OCI-LY7 (cell line): ENCODE data around the gene ALPK3. TPM values are rescaled to one million over a fixed set of nuclear protein-coding genes. Genes with fewer than 3 reads are reported as not detected.

ENCODE experiments used
- BruUV-seq: library from RNA; stranded (reverse); fragments of 400-500 nt; replicated peaks from 2 replicates; lab custom pipeline; 2021; lab: Mats Ljungman, UMichigan
- CTCF ChIA-PET: fragments of 300-600 bp; sonication (Branson Sonifier 250); formaldehyde crosslinking; loops from one replicate; lab custom pipeline; 2022; ENCODE audit warnings: antibody characterized with exemption; ENCODE audit not compliant: unreplicated experiment; lab: Charles Lee
- POLR2A ChIA-PET: fragments of 300-600 bp; sonication (Branson Sonifier 250); formaldehyde crosslinking; loops from one replicate; lab custom pipeline; 2022; ENCODE audit warnings: antibody characterized with exemption; lab: Charles Lee
- DNase-seq: peaks from one replicate; pipeline ENCODE4 v3.0.0-alpha.2; 2015; ENCODE audit warnings: low spot score
- H2AFZ ChIP-seq: fragments of 200-600 bp; sonication (generic), shearing (Covaris generic); 2 replicates; pipeline ENCODE4 v1.6.1; 2014; ENCODE audit warnings: mild to moderate bottlenecking, antibody characterized with exemption, low read length, moderate library complexity
- H3K27ac ChIP-seq: fragments of 200-600 bp; sonication (generic); 2 replicates; pipeline ENCODE4 v1.5.1; 2014; ENCODE audit warnings: mixed run types, low read depth, mild to moderate bottlenecking, moderate library complexity, low read length, inconsistent platforms; ENCODE audit not compliant: poor library complexity, severe bottlenecking
- H3K36me3 ChIP-seq: fragments of 200-600 bp; sonication (generic); 2 replicates; pipeline ENCODE4 v1.6.1; 2014; ENCODE audit warnings: mild to moderate bottlenecking, antibody characterized with exemption, low read length, moderate library complexity, mixed read lengths; ENCODE audit not compliant: insufficient read depth
- H3K4me1 ChIP-seq: fragments of 200-600 bp; sonication (generic); 2 replicates; pipeline ENCODE4 v1.5.1; 2014; ENCODE audit warnings: mild to moderate bottlenecking, low read length; ENCODE audit not compliant: insufficient read depth, poor library complexity, severe bottlenecking
- H3K4me2 ChIP-seq: fragments of 200-600 bp; sonication (generic); 2 replicates; pipeline ENCODE4 v1.6.1; 2014; ENCODE audit warnings: mild to moderate bottlenecking, low read length
- H3K4me3 ChIP-seq: fragments of 200-600 bp; sonication (generic); 2 replicates; pipeline ENCODE4 v1.5.1; 2014; ENCODE audit warnings: mild to moderate bottlenecking, low read depth, low read length; ENCODE audit not compliant: poor library complexity, severe bottlenecking
- H3K79me2 ChIP-seq: fragments of 200-600 bp; sonication (generic); 2 replicates; pipeline ENCODE4 v1.6.1; 2016; ENCODE audit warnings: low read depth, mild to moderate bottlenecking, low read length, moderate library complexity, mixed read lengths; ENCODE audit not compliant: insufficient read depth
- H3K9me2 ChIP-seq: fragments of 200-600 bp; sonication (generic); 2 replicates; pipeline ENCODE4 v1.6.1; 2016; ENCODE audit warnings: mild to moderate bottlenecking, low read length, mixed read lengths; ENCODE audit not compliant: insufficient read depth
- H3K9me3 ChIP-seq: fragments of 200-600 bp; sonication (generic); 2 replicates; pipeline ENCODE4 v1.6.1; 2014; ENCODE audit warnings: mild to moderate bottlenecking, mixed run types, low read length, mixed read lengths
- H4K20me1 ChIP-seq: fragments of 200-600 bp; sonication (generic); 2 replicates; pipeline ENCODE4 v1.6.1; 2014; ENCODE audit warnings: mild to moderate bottlenecking, antibody characterized with exemption, low read length, moderate library complexity, mixed read lengths; ENCODE audit not compliant: insufficient read depth
- EZH2phosphoT487 ChIP-seq: fragments of 200-600 bp; sonication (generic); IDR thresholded peaks from 2 replicates; pipeline ENCODE4 v1.6.1; 2018; ENCODE audit warnings: low read depth, borderline replicate concordance, mild to moderate bottlenecking, mixed run types, antibody characterized with exemption, low read length, moderate library complexity, mixed read lengths
- intact Hi-C: fragments of 100-400 bp; cut with micrococcal nuclease; formaldehyde crosslinking; loops from one replicate; pipeline ENCODE4 v1.10.0; 2022; ENCODE audit not compliant: unreplicated experiment
- total RNA-seq, 2 experiments: library from RNA; depleted of rRNA in 1 of 2; stranded (reverse); fragments of >200 nt in 1 of 2; shearing (Covaris generic) in 1 of 2; gene quantifications; 2 replicates each; pipeline ENCODE4 v1.2.3, GENCODE V29; 2014 to 2022
- TF ChIP-seq, protein P1 (sequence below): fragments of 200-600 bp; sonication (generic); conservative IDR thresholded peaks from 2 replicates; pipeline ENCODE4 v1.5.1; 2014; ENCODE audit warnings: mild to moderate bottlenecking, antibody characterized with exemption, low read length, moderate library complexity, mixed read lengths

Gene ALPK3
- total RNA-seq, 2 experiments from 2014 or later, result 0.16 to 0.23 TPM

DNA sequence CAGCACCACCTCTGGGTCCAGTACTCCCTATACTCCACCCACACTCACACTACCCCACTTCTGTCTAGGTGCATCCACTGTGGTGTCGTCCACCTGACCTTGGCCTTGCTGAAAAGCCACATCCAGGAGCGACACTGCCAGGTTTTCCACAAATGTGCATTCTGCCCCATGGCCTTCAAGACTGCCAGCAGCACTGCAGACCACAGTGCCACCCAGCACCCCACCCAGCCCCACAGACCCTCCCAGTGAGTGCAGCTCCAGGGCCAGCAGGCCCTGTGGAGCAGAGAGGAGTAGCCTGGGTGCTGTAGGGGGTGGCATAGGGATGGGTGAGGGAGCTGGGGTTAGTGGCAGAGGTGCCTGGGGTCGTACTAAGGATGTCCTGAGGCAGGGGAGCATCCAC lies 19.4 kb upstream of the ALPK3 start:
- Histone ChIP-seq H3K79me2 (no peaks in the 10 kb centered on the region), H3K4me3 (no peak overlapping the region), H3K4me2 (no peak overlapping the region), H2AFZ (no peak overlapping the region), H3K27ac (no peak overlapping the region), H3K9me3 (no peaks in the 10 kb centered on the region), H3K36me3 (peaks cover 79% of the 10 kb centered on the region), H3K9me2 (no peaks in the 10 kb centered on the region), H4K20me1 (no peaks in the 10 kb centered on the region), H3K4me1 (no peaks in the 10 kb centered on the region)
- intact Hi-C loops, result no loop called here
- POLR2A ChIA-PET, result no interaction called here
- BruUV-seq, result no TSS peak
- CTCF ChIA-PET, result no interaction called here
- no peak for DNase-seq
- TF ChIP-seq EZH2phosphoT487, result no peak
- TF ChIP-seq, protein P1, sequence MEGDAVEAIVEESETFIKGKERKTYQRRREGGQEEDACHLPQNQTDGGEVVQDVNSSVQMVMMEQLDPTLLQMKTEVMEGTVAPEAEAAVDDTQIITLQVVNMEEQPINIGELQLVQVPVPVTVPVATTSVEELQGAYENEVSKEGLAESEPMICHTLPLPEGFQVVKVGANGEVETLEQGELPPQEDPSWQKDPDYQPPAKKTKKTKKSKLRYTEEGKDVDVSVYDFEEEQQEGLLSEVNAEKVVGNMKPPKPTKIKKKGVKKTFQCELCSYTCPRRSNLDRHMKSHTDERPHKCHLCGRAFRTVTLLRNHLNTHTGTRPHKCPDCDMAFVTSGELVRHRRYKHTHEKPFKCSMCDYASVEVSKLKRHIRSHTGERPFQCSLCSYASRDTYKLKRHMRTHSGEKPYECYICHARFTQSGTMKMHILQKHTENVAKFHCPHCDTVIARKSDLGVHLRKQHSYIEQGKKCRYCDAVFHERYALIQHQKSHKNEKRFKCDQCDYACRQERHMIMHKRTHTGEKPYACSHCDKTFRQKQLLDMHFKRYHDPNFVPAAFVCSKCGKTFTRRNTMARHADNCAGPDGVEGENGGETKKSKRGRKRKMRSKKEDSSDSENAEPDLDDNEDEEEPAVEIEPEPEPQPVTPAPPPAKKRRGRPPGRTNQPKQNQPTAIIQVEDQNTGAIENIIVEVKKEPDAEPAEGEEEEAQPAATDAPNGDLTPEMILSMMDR, result no peak

- Histone ChIP-seq H3K4me2 (no peak overlapping the region), H3K36me3 (peaks cover 78% of the 10 kb centered on the region), H4K20me1 (no peaks in the 10 kb centered on the region), H3K79me2 (no peaks in the 10 kb centered on the region), H3K9me3 (no peaks in the 10 kb centered on the region), H3K4me3 (no peak overlapping the region), H3K27ac (no peak overlapping the region), H3K9me2 (no peaks in the 10 kb centered on the region), H3K4me1 (no peaks in the 10 kb centered on the region), H2AFZ (no peak overlapping the region)
- ChIA-PET POLR2A (no interaction called here), CTCF (no interaction called here)
- intact Hi-C loops, result no loop called here
- no peak for DNase-seq
- BruUV-seq, result no TSS peak
- no peak for TF ChIP-seq EZH2phosphoT487
- TF ChIP-seq, protein P1, result no peak
Measured at GRCh38 chr15:84798436-84798946, 18.7 kb upstream of the ALPK3 start.

DNA sequence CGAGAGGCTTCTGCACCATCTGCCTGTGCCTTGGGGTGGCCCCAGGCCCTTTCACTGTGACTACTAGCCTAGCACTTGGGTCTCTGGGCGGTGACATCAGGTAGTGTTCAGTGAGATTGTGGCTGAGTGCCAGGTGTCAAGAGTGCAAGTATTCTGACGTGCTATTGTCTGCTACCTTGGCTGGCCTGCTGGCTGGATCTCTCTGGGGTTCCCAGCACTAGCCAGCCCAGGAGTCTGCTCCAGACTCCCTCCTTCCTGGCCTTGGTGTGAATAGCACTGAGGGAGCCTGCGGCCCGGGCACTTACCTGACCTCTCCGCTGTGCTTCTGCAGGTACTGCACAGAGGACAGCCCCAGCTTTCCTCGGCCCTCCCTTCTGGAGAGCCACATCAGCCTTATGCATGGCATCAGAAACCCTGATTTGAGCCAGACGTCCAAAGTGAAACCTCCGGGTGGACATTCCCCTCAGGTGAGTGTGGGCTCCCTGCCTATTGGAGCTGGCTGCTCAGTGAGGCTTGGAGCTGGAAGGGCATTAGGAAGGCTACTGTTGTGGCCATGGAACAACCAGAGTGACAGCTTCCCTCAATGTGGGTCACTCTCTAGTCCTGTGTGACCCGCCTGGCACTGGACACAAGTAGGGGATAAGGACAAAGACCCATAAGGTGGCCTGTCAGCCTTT lies 17.5 kb upstream of the ALPK3 start:
- no peak overlapping the region for H3K27ac ChIP-seq
- H3K36me3 ChIP-seq, result peaks cover 80% of the 10 kb centered on the region
- CTCF ChIA-PET, result no interaction called here
- no peaks in the 10 kb centered on the region for H3K9me3 ChIP-seq
- POLR2A ChIA-PET, result no interaction called here
- no peaks in the 10 kb centered on the region for H4K20me1 ChIP-seq
- no peaks in the 10 kb centered on the region for H3K79me2 ChIP-seq
- no peaks in the 10 kb centered on the region for H3K9me2 ChIP-seq
- H3K4me2 ChIP-seq, result no peak overlapping the region
- H3K4me3 ChIP-seq, result no peak overlapping the region
- no peak for TF ChIP-seq EZH2phosphoT487
- TF ChIP-seq, protein P1, result no peak
- DNase-seq, result no peak
- no peaks in the 10 kb centered on the region for H3K4me1 ChIP-seq
- BruUV-seq, result no TSS peak
- intact Hi-C loops, result no loop called here
- no peak overlapping the region for H2AFZ ChIP-seq
